ENCODE data around the gene OTUB2.

- TF ChIP-seq CTCF (IDR thresholded peaks at IDR 0.05) = no peak
- TF ChIP-seq POLR2A (IDR thresholded peaks at IDR 0.05; ENCODE audit: low read depth) = peak; percentile 96
- peak; percentile 99 for TF ChIP-seq POLR2AphosphoS5 (IDR thresholded peaks at IDR 0.05)
Observed at GRCh38 chr14:94080621-94081385, 54.7 kb downstream of the OTUB2 start, which contains the start of the genes DDX24 and IFI27L1.
